ENCODE measurements around the gene NQO2. TPM values are rescaled to one million over a fixed set of nuclear protein-coding genes. Genes with fewer than 3 reads are reported as not detected.
A peak's percentile ranks its signal among the peaks of the same experiment; 100 is the strongest.

NQO2 gene
- total and polyA plus RNA-seq, 10 of the 15 experiments (the other 5 are each of a cell fraction or from before 2014, with no cell fraction given) = 0.55 to 2.6 (median 0.80) TPM

DNA sequence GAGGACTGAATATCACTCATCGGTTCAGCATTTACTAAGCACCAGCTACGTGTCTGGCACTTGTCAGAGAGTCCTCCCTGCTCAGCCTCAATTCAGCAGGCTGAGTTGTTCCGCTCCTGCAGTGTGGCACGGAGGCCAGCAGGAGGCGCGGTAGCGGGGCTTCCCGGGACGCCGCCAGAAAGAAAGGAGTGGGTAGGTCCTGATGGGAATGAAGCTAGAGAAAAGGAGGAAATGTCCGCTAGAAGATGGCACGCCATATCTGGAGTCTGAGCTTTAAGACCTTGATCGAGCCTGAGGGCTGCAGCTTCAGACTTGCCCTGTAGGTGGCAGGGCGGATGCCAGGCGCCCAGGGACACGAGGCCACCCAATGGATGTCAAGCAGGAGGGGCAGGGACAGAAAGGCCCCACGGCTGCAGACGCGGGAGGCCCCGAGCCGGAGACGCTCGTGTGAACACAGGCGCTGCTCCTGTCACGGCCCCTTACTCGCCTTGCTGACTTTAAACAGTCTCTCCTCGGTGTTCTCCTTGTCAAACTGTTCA lies 47.1 kb upstream of the NQO2 start:
- Histone ChIP-seq H3K27ac (ENCODE audit: control insufficient read depth, insufficient read depth) (no peak overlapping the region), H4K20me1 (ENCODE audit: control insufficient read depth, insufficient read depth) (no peaks in the 10 kb centered on the region), H3K27me3 (replicated peaks in 1 of 2; ENCODE audit: control insufficient read depth in 2 of 2, insufficient read depth in 2 of 2, low read length in 1 of 2) (peaks cover 4 to 6% of the 10 kb centered on the region in 2 experiments), H3K4me3 (no peak overlapping the region), H3K9me3 (replicated peaks; ENCODE audit: control insufficient read depth, insufficient read depth, low read length) (peaks cover 1% of the 10 kb centered on the region; the same call in 1 of the 3 replicates), H3K9ac (ENCODE audit: control insufficient read depth, insufficient read depth, low read length) (no peak overlapping the region), H3K36me3 (ENCODE audit: control insufficient read depth in 2 of 2, insufficient read depth in 2 of 2, low read length in 1 of 2) (no peaks in the 10 kb centered on the region), H3K4me1 (ENCODE audit: control insufficient read depth, insufficient read depth, low read length) (no peaks in the 10 kb centered on the region), H3K79me2 (ENCODE audit: control insufficient read depth, insufficient read depth, low read length) (no peaks in the 10 kb centered on the region), H3K4me2 (ENCODE audit: control insufficient read depth, insufficient read depth) (no peak overlapping the region), H2AFZ (ENCODE audit: control insufficient read depth, low read depth, low read length) (no peak overlapping the region)
- BruUV-seq (replicated peaks) = no TSS peak
- intact Hi-C loops (cut with micrococcal nuclease; ENCODE audit: unreplicated experiment) = loop anchor here (1.0 kb wide), 1 partner anchor 37 kb away; no protein-coding TSS in a partner anchor
- 20% methylated on average over 27 of the region's 27 CpGs for WGBS (ENCODE audit: insufficient coverage, insufficient replicate concordance, low lambda C conversion rate, missing lambda C conversion rate)
- POLR2A ChIA-PET = interaction anchor here (0.5 kb wide), 1 partner anchor 14 kb away, joined by 3 read pairs; no protein-coding TSS in a partner anchor
- CTCF ChIA-PET = interaction anchor here (0.7 to 2.4 kb wide), 34 partner anchors 8 to 1357 kb away, joined by 3 to 55 read pairs (median 4); no protein-coding TSS in a partner anchor
- ATAC-seq (peak; percentile 99), DNase-seq (ENCODE audit: low read depth, low spot score) (no peak), FAIRE-seq (peak; percentile 84)
- in situ Hi-C loops (cut with MboI) = no loop called here
- RAD21 ChIA-PET (ENCODE audit: unreplicated experiment) = interaction anchor here (0.7 to 1.4 kb wide), 6 partner anchors 16 to 184 kb away, joined by 3 to 15 read pairs (median 4); no protein-coding TSS in a partner anchor
- no peak for TF ChIP-seq RB1 (IDR thresholded peaks at IDR 0.05; ENCODE audit: borderline replicate concordance)
- TF ChIP-seq IKZF1 (conservative IDR thresholded peaks at IDR 0.05) = peak; percentile 58
- TF ChIP-seq TCF3 (IDR thresholded peaks at IDR 0.05; ENCODE audit: borderline replicate concordance, insufficient read depth, low read depth, low read length) = no peak
- TF ChIP-seq SMC3 (IDR thresholded peaks at IDR 0.05; ENCODE audit: borderline replicate concordance, low read length) = peak; percentile 43; the same call in 1 of the 2 replicates
- no peak for TF ChIP-seq SMAD5 (IDR thresholded peaks at IDR 0.05; ENCODE audit: low read depth)
- TF ChIP-seq, protein P1, sequence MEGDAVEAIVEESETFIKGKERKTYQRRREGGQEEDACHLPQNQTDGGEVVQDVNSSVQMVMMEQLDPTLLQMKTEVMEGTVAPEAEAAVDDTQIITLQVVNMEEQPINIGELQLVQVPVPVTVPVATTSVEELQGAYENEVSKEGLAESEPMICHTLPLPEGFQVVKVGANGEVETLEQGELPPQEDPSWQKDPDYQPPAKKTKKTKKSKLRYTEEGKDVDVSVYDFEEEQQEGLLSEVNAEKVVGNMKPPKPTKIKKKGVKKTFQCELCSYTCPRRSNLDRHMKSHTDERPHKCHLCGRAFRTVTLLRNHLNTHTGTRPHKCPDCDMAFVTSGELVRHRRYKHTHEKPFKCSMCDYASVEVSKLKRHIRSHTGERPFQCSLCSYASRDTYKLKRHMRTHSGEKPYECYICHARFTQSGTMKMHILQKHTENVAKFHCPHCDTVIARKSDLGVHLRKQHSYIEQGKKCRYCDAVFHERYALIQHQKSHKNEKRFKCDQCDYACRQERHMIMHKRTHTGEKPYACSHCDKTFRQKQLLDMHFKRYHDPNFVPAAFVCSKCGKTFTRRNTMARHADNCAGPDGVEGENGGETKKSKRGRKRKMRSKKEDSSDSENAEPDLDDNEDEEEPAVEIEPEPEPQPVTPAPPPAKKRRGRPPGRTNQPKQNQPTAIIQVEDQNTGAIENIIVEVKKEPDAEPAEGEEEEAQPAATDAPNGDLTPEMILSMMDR (IDR thresholded peaks at IDR 0.05 in 2 of 3, conservative IDR thresholded peaks at IDR 0.05 in 1 of 3; ENCODE audit: control insufficient read depth in 2 of 3, extremely low read depth in 1 of 3, insufficient read depth in 1 of 3, low read depth in 3 of 3, low read length in 3 of 3) = peak; percentile 52 to 83 (median 80)
- no peak for TF ChIP-seq MYC (IDR thresholded peaks at IDR 0.05; ENCODE audit: insufficient read depth, insufficient read length, insufficient replicate concordance, low read length, severe bottlenecking)
- SMC1A ChIA-PET (ENCODE audit: uncharacterized antibody, unreplicated experiment) = interaction anchor here (0.6 to 2.3 kb wide), 15 partner anchors 9 to 771 kb away, joined by 3 to 10 read pairs (median 3); no protein-coding TSS in a partner anchor
